GM19238 (cell line): ENCODE results near the gene GPD1.

Source experiments
- DNase-seq: peaks from one replicate; pipeline ENCODE4 v3.0.0; 2011; ENCODE audit warnings: low spot score; ENCODE audit not compliant: insufficient read length

GPD1 gene

DNA sequence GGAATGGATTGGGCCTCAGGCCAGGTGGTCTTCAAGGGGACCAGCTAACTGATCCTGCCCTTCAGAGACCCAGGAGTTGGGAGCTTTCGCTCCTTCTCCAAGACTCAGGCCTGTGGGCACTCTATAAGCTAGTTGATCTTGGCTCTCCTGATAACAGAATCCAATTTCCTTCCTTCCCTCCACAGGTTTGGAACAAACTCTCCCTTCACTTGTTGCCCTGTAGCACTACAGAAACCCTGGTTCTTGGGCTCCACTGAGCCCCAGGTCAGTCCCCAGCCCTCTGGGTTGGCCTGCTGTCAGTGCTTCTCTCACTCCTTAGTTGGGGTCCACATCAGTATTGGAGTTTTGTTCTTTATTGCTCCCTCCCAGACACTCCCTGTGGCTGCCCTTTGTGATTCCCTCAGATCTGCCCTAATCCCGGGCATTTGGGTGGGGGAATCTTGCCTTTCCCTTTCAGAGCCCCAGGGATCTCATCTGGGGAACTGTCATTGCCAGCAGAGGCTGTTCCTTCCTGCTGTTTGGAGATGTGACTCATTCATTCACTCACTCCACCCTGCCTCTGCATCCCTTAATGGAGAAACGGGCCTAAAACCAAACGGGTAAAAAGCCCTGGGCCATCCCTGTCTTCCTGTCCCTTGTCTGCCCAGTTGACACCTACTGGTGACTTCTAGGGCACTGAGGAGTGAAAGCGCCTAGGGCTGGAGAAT is 4.4 kb upstream of the GPD1 start:
- DNase-seq, result no peak

DNA sequence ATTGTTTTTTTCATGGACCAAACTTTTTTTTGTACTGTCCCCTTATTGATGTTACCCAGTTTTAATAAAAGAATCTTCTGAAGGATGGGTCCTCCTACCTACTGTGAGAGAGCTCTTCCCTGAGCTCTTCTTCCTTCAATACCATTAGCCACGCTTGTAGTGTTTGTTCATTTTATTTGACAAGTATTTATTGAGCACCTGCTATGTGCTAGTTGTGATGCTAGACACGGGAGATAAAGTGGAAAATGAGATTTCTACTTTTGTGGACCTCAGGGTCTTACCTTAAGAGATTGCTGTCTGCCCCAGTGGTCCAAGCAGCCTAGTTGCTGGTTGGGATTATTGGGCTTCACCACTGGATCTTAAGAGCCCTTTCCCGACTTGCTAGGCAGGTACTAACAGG is 3.2 kb upstream of the GPD1 start:
- DNase-seq, result no peak

DNA sequence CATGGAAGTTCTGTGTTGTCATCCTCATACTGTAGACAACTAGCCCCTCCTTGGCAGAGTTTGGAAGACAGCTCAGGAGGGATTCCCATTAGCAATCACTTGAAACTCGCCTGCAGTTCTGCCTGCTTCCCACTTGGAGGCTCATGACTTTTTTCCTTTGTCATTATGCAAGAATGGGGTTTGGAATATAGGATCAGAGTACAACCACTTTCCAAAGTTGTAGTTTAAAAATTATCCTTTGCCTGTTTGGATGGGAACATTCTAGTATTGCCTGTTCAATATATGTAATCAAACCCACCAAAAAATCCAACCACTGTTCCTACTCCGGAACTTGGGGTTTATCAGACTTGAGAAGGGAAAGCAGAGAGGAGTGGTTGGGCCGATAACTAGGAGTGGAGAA is 2.1 kb upstream of the GPD1 start:
- DNase-seq, result no peak

DNA sequence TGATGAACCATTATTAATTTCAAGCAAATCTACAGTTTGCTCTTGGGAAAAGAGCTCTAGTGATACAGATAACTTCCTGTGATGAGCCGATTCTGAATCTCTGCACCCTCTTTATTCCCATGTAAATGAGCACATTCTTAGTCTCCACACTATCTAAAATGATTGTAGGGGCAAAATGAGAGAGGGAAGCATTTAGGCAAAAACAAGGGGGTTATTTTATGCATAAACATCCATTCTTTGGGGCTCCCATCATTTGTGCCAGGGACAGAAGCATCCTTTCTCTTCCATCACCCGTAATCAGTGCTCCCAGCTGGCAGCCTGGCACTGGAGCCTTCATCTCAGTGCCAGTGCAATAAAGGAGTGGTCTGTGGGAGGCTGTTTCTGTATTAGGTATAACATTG is 1.7 kb upstream of the GPD1 start:
- no peak for DNase-seq

DNA sequence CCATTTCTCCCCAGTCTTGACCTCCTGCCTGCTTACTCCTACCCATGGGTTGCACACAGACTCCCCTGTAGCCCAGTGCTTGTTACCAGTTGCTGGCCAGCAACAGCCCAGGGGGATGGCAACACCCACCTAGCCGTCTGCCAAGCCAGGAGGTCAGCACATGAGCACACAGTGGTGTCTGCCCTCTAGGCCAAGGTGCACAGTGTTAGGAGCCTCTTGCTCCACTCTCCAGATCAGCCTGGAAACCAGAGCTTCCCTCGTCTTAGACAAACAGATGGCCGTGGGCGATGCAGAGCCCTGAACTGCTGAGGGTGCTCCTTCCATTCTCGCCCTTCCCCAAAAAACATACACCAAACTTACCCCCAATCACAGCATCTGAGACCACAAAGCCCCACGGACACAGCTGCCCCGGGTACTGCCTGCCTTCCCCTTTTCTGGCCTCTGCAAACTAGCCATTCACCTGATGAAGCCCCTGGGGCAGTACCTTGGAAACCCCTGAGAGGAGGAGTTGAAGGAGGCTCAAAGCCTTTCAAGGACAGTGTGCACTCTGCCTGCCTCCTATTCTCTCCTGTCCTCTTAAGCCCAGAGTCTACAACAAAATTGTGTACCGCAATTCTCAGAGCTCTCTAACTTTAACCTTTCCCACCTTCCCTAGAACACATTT is 1.0 kb upstream of the GPD1 start:
- DNase-seq, result no peak

DNA sequence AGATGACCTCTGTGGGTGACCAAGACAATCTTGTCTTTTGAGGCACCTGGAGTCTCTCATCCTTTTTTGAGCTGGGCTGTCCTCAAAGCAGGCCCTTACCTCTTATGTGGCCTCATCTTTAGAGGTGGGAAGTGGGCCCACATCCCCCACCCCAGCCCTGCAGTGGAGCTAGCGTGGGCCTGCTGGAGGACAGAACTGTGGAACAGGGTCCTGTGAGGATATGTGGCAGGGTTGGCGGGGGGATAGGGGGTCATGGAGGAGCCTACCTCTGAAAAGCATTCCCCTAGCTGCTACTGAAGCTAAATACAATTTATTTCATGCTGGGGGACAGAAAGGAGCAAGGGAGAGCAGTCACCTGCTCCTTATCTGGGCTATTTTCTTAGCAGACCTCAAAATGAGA is 457 bp upstream of the GPD1 start:
- DNase-seq, result no peak

DNA sequence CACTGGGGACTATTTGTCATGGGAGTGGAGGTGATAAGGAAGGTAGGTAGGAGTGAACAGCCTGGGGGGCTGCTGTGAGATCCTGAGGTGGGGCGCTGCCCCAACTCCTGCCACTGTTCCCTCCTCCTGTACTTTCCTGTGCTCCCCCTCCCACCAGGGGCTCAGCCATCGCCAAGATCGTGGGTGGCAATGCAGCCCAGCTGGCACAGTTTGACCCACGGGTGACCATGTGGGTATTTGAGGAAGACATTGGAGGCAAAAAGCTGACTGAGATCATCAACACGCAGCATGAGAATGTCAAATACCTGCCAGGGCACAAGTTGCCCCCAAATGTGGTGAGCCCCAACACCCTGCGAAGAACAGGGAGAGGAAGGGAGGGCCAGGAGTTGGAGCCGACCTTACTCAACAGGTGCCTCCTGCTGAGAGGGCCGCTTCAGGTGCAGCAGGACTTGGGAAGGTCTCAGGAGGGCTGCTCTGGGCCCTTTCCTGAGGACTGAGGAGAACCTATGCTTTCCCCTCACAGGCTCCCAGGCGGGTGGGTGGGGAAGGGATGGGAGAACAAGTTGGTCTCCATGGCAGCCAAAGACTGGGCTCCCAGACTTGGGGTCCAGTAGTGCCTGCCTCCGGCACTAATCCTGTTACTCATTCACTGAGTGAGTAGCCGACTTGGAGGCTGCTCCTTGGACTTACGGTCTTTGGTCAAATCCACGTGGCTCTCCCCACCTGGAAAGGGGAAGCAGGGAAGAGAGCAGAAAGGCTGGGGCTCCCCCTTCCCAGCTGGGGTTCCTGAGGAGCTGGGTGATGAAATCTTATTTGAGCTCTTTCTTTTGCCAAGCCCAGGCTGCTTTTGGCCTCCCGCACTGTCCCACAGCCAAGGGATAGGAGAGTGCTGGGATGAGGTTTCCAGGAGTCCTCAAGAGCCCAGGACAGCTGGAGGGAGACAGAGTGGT is 884 bp downstream of the GPD1 start:
- no peak for DNase-seq

DNA sequence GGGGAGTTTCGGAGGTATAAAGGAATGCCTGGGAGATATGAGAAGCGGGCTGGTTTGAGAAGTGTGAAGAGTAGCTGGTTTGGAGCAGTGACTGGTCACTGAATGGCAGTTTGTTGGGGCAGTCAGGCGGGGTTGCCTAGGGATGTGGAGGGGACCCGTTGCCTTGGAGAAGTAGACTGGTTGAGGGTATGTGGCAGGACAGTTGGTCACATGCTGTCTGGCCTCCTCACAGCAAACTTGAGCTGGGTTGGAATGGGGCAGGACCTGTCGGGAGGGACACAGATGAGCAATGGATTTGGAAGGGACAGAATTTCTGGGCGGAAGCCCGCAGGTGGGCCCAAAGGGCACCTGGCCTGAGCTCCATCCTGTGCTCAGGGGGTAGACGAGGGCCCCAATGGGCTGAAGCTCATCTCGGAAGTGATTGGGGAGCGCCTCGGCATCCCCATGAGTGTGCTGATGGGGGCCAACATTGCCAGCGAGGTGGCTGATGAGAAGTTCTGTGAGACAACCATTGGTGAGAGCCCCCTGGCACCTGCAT is 2.2 kb downstream of the GPD1 start:
- no peak for DNase-seq

DNA sequence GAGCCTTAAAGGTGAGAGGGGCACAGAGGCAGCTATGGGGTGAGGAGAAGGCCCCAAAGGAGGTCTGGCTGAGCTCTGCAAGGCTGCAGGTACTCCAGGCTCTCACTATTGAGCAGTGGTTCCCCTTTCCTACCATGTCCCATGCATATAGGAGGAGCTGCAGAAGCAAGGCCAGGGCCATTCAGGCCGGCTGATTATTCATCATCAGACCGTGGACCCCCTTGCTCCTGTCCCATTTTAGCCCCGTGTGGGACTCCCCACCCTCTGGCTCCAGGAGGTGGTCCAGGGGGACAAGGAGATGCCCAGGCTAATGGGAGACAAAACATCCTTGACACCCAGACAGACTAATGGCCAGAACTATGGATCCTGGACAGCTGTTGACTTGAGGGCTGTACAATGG is 3.1 kb downstream of the GPD1 start:
- DNase-seq, result no peak

DNA sequence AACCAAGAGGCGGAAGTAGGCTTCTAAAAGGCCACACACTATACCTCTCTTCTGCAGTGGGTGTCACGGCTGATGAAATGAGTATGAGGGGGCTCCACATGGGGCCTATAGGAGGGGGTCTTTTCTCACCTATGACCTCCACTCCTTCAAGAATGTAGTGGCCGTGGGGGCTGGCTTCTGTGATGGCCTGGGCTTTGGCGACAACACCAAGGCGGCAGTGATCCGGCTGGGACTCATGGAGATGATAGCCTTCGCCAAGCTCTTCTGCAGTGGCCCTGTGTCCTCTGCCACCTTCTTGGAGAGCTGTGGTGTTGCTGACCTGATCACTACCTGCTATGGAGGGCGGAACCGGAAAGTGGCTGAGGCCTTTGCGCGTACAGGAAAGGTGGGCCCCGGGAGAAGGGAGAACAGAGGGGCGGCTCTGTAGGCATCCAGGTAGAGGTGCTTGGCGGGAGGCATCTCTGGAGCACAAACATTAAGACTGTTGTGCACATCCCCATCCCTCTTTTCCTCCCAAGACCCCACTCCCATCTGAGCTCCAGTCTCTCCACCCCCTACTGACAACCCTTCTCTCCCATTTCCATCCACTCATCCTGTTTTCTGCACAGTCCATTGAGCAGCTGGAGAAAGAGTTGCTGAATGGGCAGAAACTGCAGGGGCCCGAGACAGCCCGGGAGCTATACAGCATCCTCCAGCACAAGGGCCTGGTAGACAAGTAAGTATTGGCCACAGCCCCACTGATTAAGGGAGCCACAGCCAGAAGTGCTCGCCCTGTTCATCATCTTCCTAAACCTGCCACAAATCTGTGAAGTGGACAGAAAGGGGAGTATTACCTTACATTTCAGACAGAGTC is 3.8 kb downstream of the GPD1 start:
- DNase-seq, result no peak

DNA sequence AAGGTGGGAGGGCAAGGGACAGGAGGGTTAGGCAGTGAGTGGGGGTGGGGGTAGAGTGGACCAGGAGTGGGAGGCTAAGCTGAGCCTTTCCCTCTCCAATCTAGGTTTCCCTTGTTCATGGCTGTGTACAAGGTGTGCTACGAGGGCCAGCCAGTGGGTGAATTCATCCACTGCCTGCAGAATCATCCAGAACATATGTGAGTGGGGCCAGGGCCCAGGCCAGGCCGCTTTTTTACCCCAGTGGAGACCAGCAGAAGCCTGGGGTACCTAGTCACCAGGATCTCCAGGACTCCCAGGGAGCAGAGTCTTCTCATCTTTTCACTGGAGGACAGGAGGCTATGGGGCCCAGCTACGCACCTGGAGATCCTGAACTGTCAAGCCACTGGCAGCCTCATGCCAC is 5.5 kb downstream of the GPD1 start:
- no peak for DNase-seq

DNA sequence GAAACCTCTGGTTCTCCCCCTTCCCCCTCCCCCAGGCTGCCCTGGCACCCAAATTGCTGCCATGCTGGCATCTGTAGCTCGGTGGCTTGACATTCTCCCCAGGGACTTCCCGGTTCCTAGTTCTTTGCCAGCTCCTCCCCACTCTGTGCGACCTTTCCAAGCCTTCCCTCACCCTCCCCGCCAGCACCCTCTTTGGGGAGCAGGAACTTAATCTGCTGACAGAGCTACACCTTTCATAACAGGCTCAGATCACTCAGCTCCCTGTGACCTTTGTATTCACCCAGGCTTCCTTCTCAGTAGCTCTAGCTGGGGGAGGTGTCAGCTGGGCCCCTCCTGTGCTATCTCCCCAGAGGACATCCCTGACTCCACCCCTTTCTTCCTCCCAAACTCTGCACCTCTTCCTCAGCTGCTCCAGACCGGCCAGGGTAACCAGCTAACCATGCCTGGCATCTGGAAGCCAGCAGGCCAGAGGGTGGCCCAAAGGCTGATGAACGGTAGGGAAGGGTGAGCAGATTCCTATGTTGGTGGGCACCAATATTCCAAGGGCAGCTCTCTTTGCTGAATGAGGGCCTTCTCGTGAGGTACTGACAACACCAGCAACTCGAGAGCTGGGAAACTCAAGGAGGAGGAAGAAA is 6.4 kb downstream of the GPD1 start:
- DNase-seq, result peak; percentile 68

DNA sequence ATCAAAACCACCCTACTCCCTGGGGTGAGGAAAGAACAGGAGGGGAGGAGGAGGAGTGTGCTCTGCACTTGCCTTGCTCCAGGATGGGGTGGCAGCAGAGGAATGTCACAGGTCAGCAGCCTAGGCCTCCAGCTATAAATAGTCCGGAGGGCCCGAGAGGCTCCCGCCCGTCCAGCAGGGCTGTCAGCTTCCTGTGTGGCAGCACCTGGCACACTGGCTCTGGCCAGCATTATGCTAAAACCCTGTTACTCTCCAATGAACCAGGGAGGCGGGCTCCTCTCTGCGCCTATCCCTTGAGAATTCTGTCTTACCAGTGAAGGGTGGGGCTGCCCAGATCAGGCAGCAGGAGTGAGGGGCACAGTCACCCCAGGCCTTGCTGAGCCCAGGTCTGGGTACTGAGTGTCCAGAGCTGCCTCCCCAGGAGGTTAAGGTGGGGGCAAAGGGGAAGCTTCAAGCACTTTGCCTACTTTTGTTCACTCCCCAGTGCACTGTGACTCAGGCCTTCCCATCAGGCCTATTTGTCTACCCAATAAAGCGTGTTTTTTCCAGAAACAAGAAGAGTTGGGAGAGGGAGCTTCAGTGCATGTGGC is 7.0 kb downstream of the GPD1 start:
- peak; percentile 27 for DNase-seq

DNA sequence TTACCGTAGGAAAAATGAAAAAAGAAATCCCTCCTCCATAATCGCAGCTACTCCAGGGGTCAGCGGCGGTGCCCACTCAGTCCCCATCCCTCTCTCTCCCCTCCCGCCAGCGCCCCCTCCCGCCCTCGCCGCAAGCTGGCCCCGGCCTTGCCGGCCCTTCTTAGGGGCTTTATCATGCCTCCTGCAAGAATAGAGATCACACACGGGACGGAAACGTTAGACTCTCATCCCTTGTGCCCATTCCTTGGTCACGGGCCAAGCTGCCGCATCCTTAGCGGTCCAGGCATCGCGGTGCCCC is 7.5 kb downstream of the GPD1 start:
- no peak for DNase-seq

DNA sequence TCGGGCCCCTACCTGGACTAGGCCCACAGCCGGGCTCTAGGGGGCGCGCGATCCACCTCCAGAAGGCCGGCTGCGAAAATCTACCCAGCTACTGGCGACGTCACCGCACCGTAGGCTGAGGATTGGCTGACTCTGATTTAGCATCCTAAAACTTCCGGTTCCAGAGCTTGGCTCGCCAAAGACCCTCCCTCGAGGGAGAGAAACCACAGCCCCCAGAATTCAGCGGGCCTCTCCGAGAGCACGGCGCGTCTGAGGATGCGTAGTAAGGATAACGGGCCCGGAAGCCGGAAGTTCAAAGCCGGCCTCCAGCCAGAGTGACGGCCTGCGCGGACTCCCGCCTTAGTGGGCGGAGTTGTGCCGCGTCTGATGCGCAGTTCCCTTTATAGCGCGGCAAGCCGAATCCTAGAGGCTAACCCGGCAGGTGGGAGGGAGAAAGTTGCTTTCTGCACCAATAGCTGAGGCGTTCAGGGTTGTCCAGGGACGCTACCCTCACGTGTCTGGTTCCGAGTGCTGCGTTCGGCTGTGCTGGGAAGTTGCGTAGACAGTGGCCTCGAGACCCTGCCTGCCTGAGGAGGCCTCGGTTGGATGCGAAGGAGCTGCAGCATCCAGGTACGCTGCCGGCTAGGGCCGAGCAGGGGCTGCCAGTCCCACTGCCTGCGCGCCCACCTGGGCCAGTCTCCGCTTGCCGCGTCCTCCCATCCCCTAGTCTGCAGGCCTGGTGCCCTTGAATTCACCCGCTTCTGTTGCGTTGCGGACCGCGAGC is 8.1 kb downstream of the GPD1 start, which contains the start of gene COX14:
TSS of gene COX14 (plus strand) at position 544 of the 763 bp plus-strand sequence. CDS start 7,808 bp downstream, outside the sequence.
- DNase-seq, result peak; percentile 91

DNA sequence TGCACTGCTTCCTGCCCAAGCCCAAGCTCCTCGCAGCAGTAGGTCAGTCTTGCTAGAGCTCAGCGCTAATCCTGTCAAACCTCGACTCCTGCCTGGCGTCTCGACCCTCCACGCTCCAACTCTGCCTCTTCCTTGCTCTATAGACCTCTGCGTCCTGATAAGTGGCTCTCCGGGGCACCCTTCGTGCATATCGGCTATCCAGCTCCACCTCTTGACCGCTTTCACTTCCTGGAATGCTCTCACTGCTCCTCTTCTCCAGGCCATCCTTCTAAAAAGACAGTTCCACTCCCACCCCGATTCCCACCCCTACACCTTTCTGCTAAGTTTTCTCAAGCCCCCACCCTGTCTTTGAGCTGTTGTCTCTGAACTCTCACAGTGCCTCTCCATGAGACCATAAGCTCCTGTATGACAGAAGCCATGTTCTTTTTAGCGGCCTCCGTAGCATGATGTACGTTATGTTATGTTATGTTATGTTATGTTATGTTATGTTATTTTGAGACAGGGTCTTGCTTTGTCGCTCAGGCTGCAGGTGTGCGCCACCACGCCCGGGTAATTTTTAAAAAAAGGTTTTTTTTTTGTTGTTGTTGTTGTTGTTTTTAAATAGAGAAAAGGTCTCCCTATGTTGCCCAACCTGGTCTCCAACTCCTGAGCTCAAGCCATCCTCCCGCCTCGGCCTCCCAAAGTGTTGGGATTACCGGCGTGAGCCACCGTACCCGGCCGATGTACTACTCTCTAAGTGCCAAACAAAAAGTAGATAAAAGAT is 8.8 kb downstream of the GPD1 start:
- no peak for DNase-seq

DNA sequence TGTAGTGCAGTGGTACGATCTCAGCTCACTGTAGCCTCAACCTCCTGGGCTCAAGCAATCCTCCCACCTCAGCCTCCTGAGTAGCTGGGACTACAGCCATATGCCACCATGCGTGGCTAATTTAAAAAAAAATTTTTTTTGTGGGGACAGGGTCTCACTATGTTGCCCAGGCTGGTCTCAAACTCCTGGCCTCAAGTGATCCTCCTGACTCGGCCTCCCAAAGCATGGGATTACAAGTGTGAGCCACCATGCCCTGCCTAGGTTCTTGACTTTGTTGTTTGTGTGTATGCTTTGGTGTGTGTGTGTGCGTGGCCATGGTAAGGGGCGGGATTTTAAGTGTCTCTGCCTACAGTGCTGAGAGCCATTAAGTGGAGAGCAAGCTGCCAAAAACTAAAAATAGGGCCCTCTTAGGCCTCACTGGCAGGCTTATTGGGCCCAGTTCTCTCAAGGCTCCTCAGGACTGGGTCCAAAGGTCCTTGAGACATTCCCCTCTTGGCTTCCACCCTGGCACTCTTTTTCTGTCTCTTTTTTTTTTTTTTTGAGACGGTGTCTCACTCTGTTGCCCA is 13.3 kb downstream of the GPD1 start:
- no peak for DNase-seq

DNA sequence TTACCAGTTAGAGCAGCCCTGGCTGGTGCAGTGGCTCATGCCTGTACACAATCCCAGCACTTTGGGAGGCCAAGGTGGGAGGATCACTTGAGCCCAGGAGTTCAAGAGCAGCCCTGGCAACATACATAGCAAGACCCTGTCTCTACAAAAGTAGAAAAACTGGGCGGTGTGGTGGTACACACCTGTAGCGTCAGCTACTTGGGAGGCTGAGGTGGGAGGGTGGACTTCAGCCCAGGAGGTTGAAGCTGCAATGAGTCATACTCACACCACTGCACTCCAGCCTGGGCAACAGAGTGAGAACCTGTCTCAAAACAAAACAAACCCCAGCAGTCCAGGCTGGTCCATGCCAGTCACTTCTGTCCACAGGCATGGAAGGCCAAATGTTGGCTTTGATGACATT is 15.6 kb downstream of the GPD1 start:
- no peak for DNase-seq
